Activated T-cell treated with anti-CD3 and anti-CD28 coated beads, Interleukin-2, amount 50 U/mL, for 1 hour (primary cell): ENCODE results near the gene DSCAML1.

ENCODE experiments used
- DNase-seq: peaks from one replicate; pipeline ENCODE4 v3.0.0-alpha.2; 2020

DSCAML1 gene

GRCh38 chr11:117385906-117386305, 411.1 kb downstream of the DSCAML1 start:
- no peak for DNase-seq

DNA sequence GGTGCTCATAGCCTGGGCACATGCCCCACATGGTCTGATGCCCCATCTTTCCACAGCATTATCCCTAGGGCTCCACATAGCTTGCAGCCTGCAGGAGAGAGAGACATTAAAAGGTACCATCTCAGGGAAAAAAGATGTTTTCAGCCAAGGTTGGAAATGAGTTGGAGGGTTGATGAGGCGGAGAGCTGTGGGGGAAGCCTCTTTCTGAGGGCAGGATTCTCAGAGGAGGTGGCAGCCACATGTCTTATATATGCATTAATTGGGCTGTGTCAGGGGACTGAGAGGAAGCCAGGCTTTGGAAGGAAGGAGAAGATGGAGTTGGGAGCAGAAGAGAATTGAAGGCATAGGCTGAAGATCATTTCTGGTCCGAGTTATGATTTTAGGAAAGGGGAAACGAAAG, 411.5 kb downstream of the DSCAML1 start:
- DNase-seq: no peak

GRCh38 chr11:117384045-117384444, 413.0 kb downstream of the DSCAML1 start:
- no peak for DNase-seq

GRCh38 chr11:117382746-117383145, 414.3 kb downstream of the DSCAML1 start:
- no peak for DNase-seq

DNA sequence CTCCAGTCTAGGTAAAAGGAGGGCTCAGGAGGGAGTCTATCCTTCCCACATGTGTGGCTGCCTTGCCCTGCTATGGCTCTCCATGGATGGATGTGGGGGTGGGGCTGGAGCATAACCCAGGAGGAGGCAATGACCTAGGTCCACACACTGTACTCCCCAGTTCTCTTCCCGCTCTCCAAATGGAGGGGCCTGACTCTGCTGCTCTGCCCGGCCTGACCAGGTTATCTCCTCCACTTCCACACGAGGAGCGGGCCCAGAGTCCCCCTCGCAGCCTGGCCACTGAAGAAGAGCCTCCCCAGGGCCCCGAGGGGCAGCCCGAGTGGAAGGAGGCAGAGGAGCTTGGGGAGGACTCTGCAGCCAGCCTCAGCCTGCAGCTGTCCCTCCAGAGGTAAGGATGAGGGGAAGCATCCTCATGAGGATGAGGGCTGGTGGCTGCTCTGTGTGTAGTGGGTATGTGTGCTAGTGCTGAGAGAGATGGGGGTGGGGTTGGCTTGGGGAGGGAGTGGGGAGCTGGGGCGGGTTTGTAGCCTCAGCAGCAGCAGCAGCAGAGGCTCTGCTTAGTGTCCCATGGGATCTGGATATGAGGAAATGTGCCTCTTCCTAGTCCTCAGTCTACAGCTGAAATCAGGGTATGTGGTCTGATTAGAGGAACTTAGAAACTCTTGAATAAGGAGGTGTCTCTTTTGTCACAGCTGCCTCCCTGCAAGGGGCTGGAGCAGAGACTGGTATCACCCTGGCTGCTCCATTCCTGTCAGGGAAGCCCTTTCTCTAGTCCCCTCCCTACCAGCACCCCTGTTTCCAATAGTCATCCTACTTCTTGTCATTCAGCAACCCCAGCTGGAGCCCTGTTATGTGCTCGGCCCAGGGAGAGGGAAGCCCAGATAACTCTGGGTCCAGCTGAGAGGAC, 415.3 kb downstream of the DSCAML1 start:
- no peak for DNase-seq

- no peak for DNase-seq
These were observed 416.3 kb downstream of the DSCAML1 start for GRCh38 chr11:117380676-117381075.

GRCh38 chr11:117378976-117379865, 417.8 kb downstream of the DSCAML1 start:
- DNase-seq: no peak
